Femur (tissue), 1 donor: Measurements from ENCODE around the gene RBM23.
"Not testable (repeated sequence)": the region's sequence is repeated elsewhere in the genome, so short reads cannot be mapped to it uniquely, and the experiment has no call there.

ENCODE experiments used
- DNase-seq: peaks from one replicate; pipeline ENCODE4 v3.0.0-alpha.2; 2017

Gene RBM23

DNA sequence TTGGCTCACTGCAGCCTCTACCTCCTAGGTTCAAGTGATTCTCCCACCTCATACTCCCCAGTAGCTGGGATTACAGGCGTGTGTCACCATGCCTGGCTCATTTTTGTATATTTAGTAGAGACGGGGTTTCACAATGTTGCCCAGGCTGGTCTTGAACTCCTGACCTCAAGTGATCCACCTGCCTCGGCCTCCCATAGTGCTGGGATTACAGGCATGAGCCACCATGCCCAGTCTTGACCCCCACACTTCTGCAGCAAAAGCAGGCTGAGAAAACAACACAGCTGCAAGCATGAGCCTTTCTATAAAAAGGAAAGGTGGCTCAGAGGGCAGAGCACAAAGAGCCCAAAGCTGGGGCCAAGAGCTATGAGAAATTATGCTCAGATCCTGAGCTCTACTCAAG, 58.6 kb downstream of the RBM23 start:
- DNase-seq = not testable (repeated sequence)

DNA sequence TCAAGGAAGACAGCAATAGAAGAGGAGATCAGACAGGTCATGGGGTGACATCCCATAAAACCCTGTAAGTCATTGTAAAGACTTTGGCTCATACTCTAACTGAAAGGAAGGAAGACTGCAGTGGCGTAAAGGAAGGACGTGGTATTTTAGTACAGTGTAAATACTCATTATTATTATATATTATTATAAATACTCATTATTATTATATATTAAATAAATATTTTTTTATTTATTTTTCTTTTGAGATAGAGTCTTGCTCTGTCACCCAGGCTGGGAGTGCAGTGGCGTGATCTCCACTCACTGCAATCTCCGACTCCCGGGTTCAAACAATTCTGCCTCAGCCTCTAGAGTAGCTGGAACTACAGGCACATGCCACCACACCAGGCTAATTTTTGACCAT, 62.5 kb downstream of the RBM23 start:
- DNase-seq = no peak

DNA sequence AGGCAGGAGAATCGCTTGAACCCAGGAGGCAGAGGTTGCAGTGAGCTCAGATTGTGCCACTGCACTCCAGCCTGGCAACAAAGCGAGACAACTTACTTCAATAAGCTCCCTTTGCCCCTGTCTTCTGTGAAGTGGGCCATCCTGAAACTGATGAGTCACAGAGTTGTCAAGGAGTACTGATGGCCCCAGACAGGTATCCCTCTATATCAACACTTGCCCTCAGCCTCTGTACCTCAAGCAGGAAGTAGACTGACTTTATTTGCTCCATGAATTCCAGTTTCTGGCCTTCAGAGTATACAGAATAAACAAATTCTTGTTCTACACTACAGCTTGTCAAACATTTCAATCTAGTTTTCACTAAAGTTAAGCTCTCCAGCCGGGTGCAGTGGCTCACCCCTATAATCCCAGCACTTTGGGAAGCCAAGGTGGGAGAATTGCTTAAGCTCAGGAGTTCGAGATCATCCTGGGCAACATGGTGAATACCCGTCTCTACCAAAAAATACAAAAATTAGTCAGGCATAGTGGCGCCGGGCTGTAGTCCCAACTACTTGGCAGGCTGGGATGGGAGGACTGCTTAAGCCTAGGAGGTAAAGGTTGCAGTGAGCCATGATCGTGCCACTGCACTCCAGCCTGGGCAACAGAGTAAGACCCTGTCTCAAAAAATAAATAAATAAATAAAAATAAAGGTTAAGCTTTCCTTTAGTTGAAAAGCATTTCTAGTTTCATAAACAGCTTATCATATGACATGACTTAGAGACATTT, 63.8 kb downstream of the RBM23 start:
- no peak for DNase-seq

DNA sequence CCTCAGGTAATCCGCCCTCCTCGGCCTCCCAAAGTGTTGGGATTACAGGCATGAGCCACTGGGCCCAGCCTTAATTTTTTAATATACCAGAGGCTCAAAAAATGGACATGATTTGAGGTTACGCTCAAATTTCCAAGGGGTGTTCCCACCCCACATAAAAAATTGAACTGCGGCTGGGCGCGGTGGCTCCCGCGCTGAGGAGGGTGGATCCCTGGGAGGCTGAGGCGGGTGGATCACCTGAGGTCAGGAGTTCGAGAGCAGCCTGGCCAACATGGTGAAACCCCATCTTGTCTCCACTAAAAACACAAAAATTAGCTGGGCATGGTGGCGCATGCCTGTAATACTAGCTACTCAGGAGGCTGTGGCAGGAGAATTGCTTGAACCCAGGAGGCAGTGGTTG, 64.7 kb downstream of the RBM23 start:
- DNase-seq = not testable (repeated sequence)

- DNase-seq = peak; percentile 95
Observed at GRCh38 chr14:22852940-22853767, 65.8 kb downstream of the RBM23 start.

DNA sequence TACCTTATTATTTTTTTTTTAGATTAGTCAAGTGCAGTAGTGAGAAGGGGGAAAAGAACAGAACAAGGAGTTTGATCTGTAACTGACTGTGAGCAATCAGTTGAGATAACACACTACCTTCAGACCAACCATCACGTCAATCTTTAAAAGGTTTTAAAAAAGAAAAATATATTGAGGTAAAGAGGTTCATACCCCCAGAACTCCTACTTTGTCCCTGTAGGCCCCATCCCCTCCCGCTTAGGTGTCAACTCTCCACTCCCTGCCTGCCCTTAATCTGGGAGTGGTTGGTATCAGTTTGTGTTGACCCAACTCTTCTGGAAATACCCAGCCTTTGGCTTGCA, 66.4 kb downstream of the RBM23 start:
- no peak for DNase-seq

DNA sequence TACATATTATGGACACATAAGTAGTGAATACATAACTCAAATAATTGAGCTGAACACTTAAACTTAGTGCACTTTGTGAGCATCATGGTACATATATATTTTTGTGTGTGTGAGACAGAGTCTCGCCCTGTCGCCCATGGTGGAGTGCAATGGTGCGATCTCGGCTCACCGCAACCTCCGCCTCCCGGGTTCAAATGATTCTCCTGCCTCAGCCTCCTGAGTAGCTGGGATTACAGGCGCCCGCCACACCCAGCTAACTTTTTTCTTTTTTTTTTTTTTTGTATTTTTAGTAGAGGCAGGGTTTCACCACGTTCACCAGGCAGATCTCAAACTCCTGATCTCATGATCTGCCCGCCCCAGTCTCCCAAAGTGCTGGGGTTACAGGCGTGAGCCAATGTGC, 66.8 kb downstream of the RBM23 start:
- not testable (repeated sequence) for DNase-seq

DNA sequence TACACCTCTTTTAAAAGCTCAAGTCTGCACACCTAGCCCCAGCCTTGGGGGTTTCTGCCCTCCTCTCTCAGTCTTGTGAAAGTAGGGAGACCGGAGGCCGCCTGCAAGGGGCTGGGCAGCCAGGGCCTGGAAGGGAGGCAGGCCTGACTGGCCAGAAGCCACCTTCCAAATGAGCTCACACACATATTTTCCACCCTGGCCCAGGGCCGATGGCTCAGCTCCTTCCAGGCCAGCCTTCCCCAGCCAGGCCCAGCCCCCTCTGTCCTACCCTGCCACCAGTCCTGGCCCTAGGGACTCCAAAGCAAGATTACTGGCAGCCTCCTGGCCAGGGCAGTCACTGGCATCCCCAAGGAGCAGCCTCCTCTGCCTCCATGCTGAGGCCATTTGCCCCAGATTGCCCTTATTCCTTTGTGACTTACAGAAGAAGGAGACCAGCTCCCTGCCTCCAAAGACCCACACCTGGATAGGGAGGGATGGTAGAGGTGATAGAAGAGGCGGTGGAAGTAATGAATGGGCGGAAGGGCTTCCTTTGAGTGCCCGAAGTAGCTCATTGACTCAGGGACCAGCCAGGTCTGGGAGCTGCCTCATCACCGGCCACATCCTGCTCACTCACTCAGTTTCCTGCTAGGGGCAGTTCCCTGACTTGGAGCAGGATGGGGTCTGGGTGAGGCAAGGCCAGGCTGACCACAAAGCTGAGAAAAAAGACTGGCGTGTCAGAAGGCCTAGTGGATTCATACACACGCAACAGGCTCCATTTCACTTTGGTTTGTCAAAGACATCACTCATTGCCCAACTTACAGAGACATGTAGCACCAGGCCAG, 67.8 kb downstream of the RBM23 start:
- peak; percentile 93 for DNase-seq

DNA sequence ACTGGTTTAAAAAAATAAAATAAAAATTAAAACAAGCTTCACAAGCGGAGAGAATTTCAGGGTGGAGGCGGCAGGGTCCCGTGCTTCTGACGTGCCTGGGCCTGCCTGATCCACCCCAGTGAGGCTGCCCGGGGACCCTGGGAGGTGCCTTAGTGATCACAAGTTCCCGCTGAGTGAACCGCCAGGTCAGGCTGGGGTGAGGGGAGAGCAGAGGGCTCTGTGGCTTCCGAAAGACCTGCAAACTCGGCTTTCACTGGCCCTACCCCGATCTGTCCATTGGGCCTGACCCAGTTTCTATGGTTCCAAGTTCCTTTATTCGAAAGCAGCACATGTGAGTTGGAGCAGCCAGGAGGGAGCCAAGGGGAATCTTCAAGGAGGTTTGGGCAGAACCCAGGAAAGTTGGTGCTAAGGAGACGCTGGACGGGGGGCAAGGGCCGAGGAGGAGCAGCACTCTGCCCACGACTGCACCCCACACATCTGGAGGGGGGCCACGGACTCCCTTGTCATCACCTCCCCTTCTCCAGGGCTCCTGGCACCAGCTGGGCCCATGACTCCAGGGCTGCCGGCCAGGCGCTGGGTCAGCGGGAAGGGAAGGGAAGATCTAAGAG, 69.6 kb downstream of the RBM23 start:
- peak; percentile 88 for DNase-seq

GRCh38 chr14:22848351-22849164, 70.4 kb downstream of the RBM23 start:
- DNase-seq = peak; percentile 97

- peak; percentile 65 for DNase-seq
Observed at GRCh38 chr14:22847661-22848341, 71.1 kb downstream of the RBM23 start.

GRCh38 chr14:22846811-22847307, 72.1 kb downstream of the RBM23 start:
- no peak for DNase-seq

- DNase-seq = no peak
Observed at GRCh38 chr14:22845821-22846625, 72.9 kb downstream of the RBM23 start.

- DNase-seq = no peak
Observed at GRCh38 chr14:22845103-22845394, 73.9 kb downstream of the RBM23 start.

DNA sequence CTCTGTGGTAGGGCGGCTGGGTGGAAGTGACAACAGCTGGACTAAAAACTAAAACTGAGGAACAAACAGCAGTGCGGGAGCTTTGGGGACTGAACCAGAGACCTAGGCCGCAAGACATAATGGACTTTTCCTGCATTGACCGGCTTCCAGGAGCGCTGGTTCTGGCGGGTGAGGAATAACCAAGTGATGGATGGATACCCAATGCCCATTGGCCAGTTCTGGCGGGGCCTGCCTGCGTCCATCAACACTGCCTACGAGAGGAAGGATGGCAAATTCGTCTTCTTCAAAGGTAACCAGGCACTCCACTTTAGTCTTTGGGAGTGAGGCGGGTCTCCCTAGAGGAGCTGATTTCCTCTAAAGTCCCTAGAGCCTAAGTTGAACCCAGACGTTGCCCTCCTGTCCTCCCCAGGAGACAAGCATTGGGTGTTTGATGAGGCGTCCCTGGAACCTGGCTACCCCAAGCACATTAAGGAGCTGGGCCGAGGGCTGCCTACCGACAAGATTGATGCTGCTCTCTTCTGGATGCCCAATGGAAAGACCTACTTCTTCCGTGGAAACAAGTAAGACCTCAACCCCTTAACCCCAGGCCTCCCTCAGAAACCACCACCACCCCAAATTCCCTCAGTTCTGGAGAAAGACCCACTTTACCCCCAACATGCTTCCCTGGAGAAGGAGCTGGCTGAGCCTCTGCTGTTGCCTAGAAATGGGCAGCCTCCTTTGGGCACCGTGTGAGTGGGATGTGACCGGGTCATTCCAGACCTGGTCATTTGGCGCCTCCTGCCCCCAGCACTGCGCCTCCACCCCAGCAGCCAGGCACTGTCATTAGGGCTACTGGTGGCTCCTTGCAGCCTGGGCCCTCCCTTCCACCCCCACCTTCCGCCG, 74.5 kb downstream of the RBM23 start:
- DNase-seq = no peak
